ACC112 (cell line): ENCODE results near the gene SEPTIN8.

ENCODE experiments used
- H2AFZ ChIP-seq: fragments of 200-600 bp; sonication (generic); one replicate; pipeline ENCODE4 v1.6.0; 2017; ENCODE audit warnings: antibody characterized with exemption, low read length; ENCODE audit not compliant: unreplicated experiment
- H3K27ac ChIP-seq: fragments of 200-600 bp; sonication (generic); 2 replicates; pipeline ENCODE4 v1.5.1; 2014; ENCODE audit warnings: low read depth, mild to moderate bottlenecking, antibody characterized with exemption, low read length, moderate library complexity
- H3K27me3 ChIP-seq: fragments of 200-600 bp; sonication (generic); 2 replicates; pipeline ENCODE4 v1.6.1; 2014; ENCODE audit warnings: mild to moderate bottlenecking, antibody characterized with exemption, low read length, moderate library complexity, mixed read lengths; ENCODE audit not compliant: insufficient read depth
- H3K36me3 ChIP-seq: fragments of 200-600 bp; sonication (generic); 2 replicates; pipeline ENCODE4 v1.6.1; 2016; ENCODE audit warnings: mild to moderate bottlenecking, antibody characterized with exemption, low read length, moderate library complexity, mixed read lengths; ENCODE audit not compliant: insufficient read depth
- H3K4me1 ChIP-seq: fragments of 200-600 bp; sonication (generic); one replicate; pipeline ENCODE4 v1.6.1; 2016; ENCODE audit warnings: low read length, mixed read lengths; ENCODE audit not compliant: insufficient read depth, unreplicated experiment, control insufficient read depth
- H3K4me3 ChIP-seq: fragments of 200-600 bp; sonication (generic); 2 replicates; pipeline ENCODE4 v1.5.1; 2014; ENCODE audit warnings: mild to moderate bottlenecking, low read depth, low read length
- H3K79me2 ChIP-seq: fragments of 200-600 bp; sonication (generic); one replicate; pipeline ENCODE4 v1.6.0; 2016; ENCODE audit warnings: low read length; ENCODE audit not compliant: control insufficient read depth, unreplicated experiment, insufficient read depth

Gene SEPTIN8

GRCh38 chr5:132799392-132799791, 22.4 kb upstream of the SEPTIN8 start:
- H3K27me3 ChIP-seq, result peaks cover 35% of the 10 kb centered on the region
- H3K27ac ChIP-seq, result no peak overlapping the region
- H3K36me3 ChIP-seq, result no peaks in the 10 kb centered on the region
- H2AFZ ChIP-seq, result no peak overlapping the region
- no peak overlapping the region for H3K4me3 ChIP-seq
- H3K79me2 ChIP-seq, result no peaks in the 10 kb centered on the region
- no peaks in the 10 kb centered on the region for H3K4me1 ChIP-seq

GRCh38 chr5:132797651-132798050, 20.6 kb upstream of the SEPTIN8 start:
- Histone ChIP-seq H3K27me3 (peaks cover 34% of the 10 kb centered on the region), H3K4me3 (no peak overlapping the region), H3K79me2 (no peaks in the 10 kb centered on the region), H3K4me1 (no peaks in the 10 kb centered on the region), H2AFZ (no peak overlapping the region), H3K36me3 (no peaks in the 10 kb centered on the region), H3K27ac (no peak overlapping the region)

DNA sequence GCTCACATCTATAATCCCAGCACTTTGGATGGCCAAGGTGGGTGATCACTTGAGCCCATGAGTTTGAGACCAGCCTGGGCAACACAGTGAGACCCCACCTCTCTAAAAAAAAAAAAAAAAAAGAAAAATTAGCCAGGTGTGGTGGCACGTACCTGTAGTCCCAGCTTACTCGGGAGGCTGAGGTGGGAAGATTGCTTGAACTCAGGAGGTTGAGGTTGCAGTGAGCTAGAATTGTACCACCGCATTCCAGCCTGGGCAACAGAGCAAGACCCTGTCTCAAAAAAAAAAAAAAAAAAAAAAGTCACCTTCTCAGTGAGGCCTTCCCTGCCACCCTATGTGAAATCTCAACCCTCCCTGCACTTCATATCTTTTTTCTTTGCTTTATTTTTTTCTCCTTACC, 14.0 kb upstream of the SEPTIN8 start:
- Histone ChIP-seq H3K79me2 (no peaks in the 10 kb centered on the region), H3K4me3 (no peak overlapping the region), H3K27ac (no peak overlapping the region), H3K27me3 (peaks cover 11% of the 10 kb centered on the region), H3K4me1 (no peaks in the 10 kb centered on the region), H2AFZ (no peak overlapping the region), H3K36me3 (no peaks in the 10 kb centered on the region)

- Histone ChIP-seq H3K27ac (no peak overlapping the region), H3K36me3 (no peaks in the 10 kb centered on the region), H3K27me3 (peaks cover 11% of the 10 kb centered on the region), H3K4me1 (no peaks in the 10 kb centered on the region), H3K79me2 (no peaks in the 10 kb centered on the region), H3K4me3 (no peak overlapping the region), H2AFZ (no peak overlapping the region)
Measured at GRCh38 chr5:132790201-132790865, 13.3 kb upstream of the SEPTIN8 start.

GRCh38 chr5:132788990-132789886, 12.2 kb upstream of the SEPTIN8 start:
- H3K4me1 ChIP-seq, result no peaks in the 10 kb centered on the region
- no peaks in the 10 kb centered on the region for H3K79me2 ChIP-seq
- no peaks in the 10 kb centered on the region for H3K36me3 ChIP-seq
- no peak overlapping the region for H2AFZ ChIP-seq
- H3K27ac ChIP-seq, result no peak overlapping the region
- peaks cover 11% of the 10 kb centered on the region for H3K27me3 ChIP-seq
- no peak overlapping the region for H3K4me3 ChIP-seq

GRCh38 chr5:132788508-132788907, 11.5 kb upstream of the SEPTIN8 start:
- Histone ChIP-seq H3K79me2 (no peaks in the 10 kb centered on the region), H3K27ac (no peak overlapping the region), H3K36me3 (no peaks in the 10 kb centered on the region), H3K4me1 (no peaks in the 10 kb centered on the region), H3K27me3 (peaks cover 11% of the 10 kb centered on the region), H3K4me3 (no peak overlapping the region), H2AFZ (no peak overlapping the region)

DNA sequence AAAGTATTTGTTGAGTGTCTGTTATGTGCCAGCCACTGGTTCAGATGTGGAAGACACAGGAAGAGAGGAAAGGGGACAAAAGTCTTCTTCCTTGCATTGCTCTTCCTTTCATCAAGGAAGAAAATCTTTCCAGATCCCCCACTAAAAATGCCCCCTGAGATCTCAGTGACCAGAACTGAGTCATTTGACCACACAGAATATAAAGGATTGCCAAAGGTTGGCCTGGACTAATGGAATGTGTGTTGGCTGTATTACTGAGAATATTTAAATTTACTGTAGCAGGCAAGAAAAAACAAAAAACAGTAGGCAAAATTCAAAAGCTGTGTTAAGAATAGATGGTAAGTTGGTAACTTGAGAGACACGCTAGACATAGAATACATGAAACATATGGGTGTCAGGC, 10.0 kb upstream of the SEPTIN8 start:
- Histone ChIP-seq H3K4me3 (no peak overlapping the region), H3K4me1 (peaks cover 4% of the 10 kb centered on the region), H2AFZ (no peak overlapping the region), H3K79me2 (no peaks in the 10 kb centered on the region), H3K27ac (no peak overlapping the region), H3K27me3 (peaks cover 2% of the 10 kb centered on the region), H3K36me3 (no peaks in the 10 kb centered on the region)

DNA sequence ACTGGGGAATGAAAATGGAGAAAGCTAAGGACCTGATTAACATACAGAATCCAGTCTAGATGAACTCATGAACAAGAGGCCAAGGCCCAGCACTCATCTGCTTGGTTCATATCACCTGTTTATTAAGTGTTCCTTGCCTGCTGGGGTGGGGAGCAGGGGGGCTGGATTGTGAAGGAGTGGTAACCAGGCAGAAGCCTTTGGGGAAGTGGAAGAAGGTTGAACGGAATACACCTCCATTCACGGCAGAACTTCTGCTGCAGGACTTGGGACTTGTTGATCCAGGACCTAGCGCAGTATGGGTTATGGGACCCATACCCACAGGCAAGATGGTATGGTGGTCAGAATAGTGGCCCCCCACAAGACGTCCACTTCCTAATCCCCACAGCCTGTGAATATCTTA, 8.8 kb upstream of the SEPTIN8 start:
- H3K27ac ChIP-seq, result no peak overlapping the region
- H3K4me3 ChIP-seq, result no peak overlapping the region
- peaks cover 9% of the 10 kb centered on the region for H3K4me1 ChIP-seq
- H3K36me3 ChIP-seq, result no peaks in the 10 kb centered on the region
- H2AFZ ChIP-seq, result no peak overlapping the region
- H3K27me3 ChIP-seq, result no peaks in the 10 kb centered on the region
- no peaks in the 10 kb centered on the region for H3K79me2 ChIP-seq

- Histone ChIP-seq H3K79me2 (no peaks in the 10 kb centered on the region), H3K27ac (no peak overlapping the region), H3K4me3 (no peak overlapping the region), H3K27me3 (no peaks in the 10 kb centered on the region), H2AFZ (no peak overlapping the region), H3K4me1 (peaks cover 9% of the 10 kb centered on the region), H3K36me3 (no peaks in the 10 kb centered on the region)
Measured at GRCh38 chr5:132785365-132785764, 8.3 kb upstream of the SEPTIN8 start.

DNA sequence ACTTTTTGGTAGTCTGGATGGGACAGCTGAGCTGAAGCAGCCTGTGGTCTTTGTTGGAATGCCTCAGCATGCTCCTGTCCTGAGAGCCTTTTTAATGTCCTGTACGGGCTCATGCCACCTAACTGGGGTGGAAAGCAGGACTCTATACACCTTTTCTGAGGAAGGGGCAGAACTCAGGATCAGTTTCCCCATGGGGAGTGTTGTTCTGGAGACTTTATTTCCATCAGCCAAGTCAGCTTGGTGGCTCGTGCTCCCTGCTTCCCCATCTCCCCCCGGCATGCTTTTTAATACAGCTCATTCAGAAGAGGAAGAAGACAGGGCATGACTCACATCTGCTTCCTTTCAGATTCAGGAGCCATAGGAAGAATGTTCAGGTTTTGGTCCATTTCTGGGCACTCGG, 5.1 kb upstream of the SEPTIN8 start:
- H3K4me1 ChIP-seq, result peaks cover 9% of the 10 kb centered on the region
- peak overlapping the region; percentile 82 for H2AFZ ChIP-seq
- no peak overlapping the region for H3K27ac ChIP-seq
- no peaks in the 10 kb centered on the region for H3K27me3 ChIP-seq
- H3K4me3 ChIP-seq, result no peak overlapping the region
- no peaks in the 10 kb centered on the region for H3K36me3 ChIP-seq
- no peaks in the 10 kb centered on the region for H3K79me2 ChIP-seq

GRCh38 chr5:132781029-132781428, 4.0 kb upstream of the SEPTIN8 start:
- no peak overlapping the region for H3K4me3 ChIP-seq
- no peaks in the 10 kb centered on the region for H3K27me3 ChIP-seq
- peaks cover 11% of the 10 kb centered on the region for H3K4me1 ChIP-seq
- peaks cover 2% of the 10 kb centered on the region for H3K79me2 ChIP-seq
- no peak overlapping the region for H2AFZ ChIP-seq
- H3K27ac ChIP-seq, result no peak overlapping the region
- H3K36me3 ChIP-seq, result no peaks in the 10 kb centered on the region
